Heart left ventricle (tissue), 16 donors: Measurements from ENCODE around the gene LRMDA. TPM values are rescaled to one million over a fixed set of nuclear protein-coding genes. Genes with fewer than 3 reads are reported as not detected.

Experiments used
- ATAC-seq, 4 donors: fragments of 200-7000 bp; cut with Tn5 transposase; one replicate each; pipeline ENCODE4 v1.9.1; 2020 to 2022; ENCODE audit warnings: moderate library complexity in 4 of 4, mild to moderate bottlenecking in 3 of 4, moderate number of reproducible peaks in 1 of 4
- DNase-seq, 5 donors: peaks; one replicate each; pipeline ENCODE4 v3.0.0-alpha.2; 2020
- H3K27ac ChIP-seq, 12 donors: fragments of 200-600 bp; sonication (generic) in 4 of 12; one replicate each; pipeline versions ENCODE4 v1.5.0 to v1.8.0; 2016 to 2022; ENCODE audit warnings: mild to moderate bottlenecking in 2 of 12
- H3K27me3 ChIP-seq, 9 donors: fragments of 200-600 bp; sonication (generic) in 2 of 9; one replicate each; pipeline versions ENCODE4 v1.5.1 to v1.8.0; 2016 to 2022; ENCODE audit warnings: mild to moderate bottlenecking in 3 of 9
- H3K36me3 ChIP-seq, 9 donors: fragments of 200-600 bp; sonication (generic) in 2 of 9; one replicate each; pipeline versions ENCODE4 v1.5.0 to v1.8.0; 2018 to 2022; ENCODE audit warnings: mild to moderate bottlenecking in 2 of 9
- H3K4me1 ChIP-seq, 12 donors: fragments of 200-600 bp; sonication (generic) in 4 of 12; one replicate each; pipeline versions ENCODE4 v1.5.0 to v1.8.0; 2016 to 2022; ENCODE audit warnings: mild to moderate bottlenecking in 3 of 12
- H3K4me3 ChIP-seq, 12 donors: fragments of 200-600 bp; sonication (generic) in 4 of 12; one replicate each; pipeline versions ENCODE4 v1.5.0 to v1.8.0; 2017 to 2022; ENCODE audit warnings: mild to moderate bottlenecking in 9 of 12, moderate library complexity in 4 of 12
- H3K9me3 ChIP-seq, 12 donors: fragments of 200-600 bp; sonication (generic) in 4 of 12; one replicate each; pipeline versions ENCODE4 v1.5.0 to v1.8.0; 2016 to 2022; ENCODE audit warnings: mild to moderate bottlenecking in 1 of 12
- CTCF ChIP-seq, 12 donors: fragments of 200-600 bp; sonication (generic) in 4 of 12; IDR thresholded peaks; one replicate each; pipeline versions ENCODE4 v1.5.0 to v1.8.0; 2018 to 2022; ENCODE audit warnings: antibody characterized with exemption in 12 of 12, mild to moderate bottlenecking in 5 of 12
- POLR2A ChIP-seq, 2 donors: fragments of 450-650 bp; IDR thresholded peaks; one replicate each; pipeline ENCODE4 v1.6.1; 2017; ENCODE audit warnings: antibody characterized with exemption in 2 of 2, mild to moderate bottlenecking in 2 of 2, moderate library complexity in 2 of 2
- WGBS, 4 donors: extraction: QIAGEN DNeasy Blood & Tissue Kit in 2 of 4; methylation state at CpG; one replicate each; pipeline versions ENCODE4 v1.1.5 to v1.1.7; 2013 to 2018; 5-methylcytosine and 5-hydroxymethylcytosine counted together
- intact Hi-C, 10 donors: fragments of 100-400 bp; cut with DNase I; formaldehyde crosslinking; loops; one replicate each; pipeline versions ENCODE4 v1.11.1 to v1.14.2; 2022
- polyA plus RNA-seq, 2 donors: library from polyadenylated mRNA; stranded (reverse); fragments of 200-250 nt; gene quantifications; one replicate each; pipeline ENCODE4 v1.2.3, GENCODE V29; 2013
- total RNA-seq, 9 donors: library from RNA; depleted of rRNA in 2 of 9; stranded (reverse); fragments of >200 nt in 2 of 9; fragmentation: NEBNext Ultra II Directional in 3 of 9; extraction: Animal tissue kit (Norgen Biotek cat#: 25700) in 3 of 9; gene quantifications; one replicate each; pipeline versions ENCODE4 v1.1.0 to v1.2.4, GENCODE V29; 2016 to 2023
- donor health status: ischemic (EF 13 %, LVEDD 7.1; RV severe dilation, severe dysfunction).
- donor health status: healthy with polysubstance abuse.
- donor health status: DM: no; HTN: yes; CAD: no.
- donor health status: DM: no; HTN: no; CAD: no.
- donor health status: ischemic (EF 25% LVEDD 6.9; RV normal size, moderate dysfunction).
- donor health status: ischemic (EF 25% LVEDD 5.7; RV mildly dilated, moderate dysfunction).
- donor health status: healthy.
- donor health status: DM: yes; HTN: yes; CAD: no.
- donor health status: ischemic (EF 35%, LVEDD 5.7; RV mildly dilated, moderate dysfunction).
- donor health status: nonischemic (EF 11% LVEDD 7.7; RV severe dilation, severe dysfunction).
- donor health status: DM: yes; HTN: yes; CAD: no.
- donor health status: PGD.
- donor health status: ischemic (EF 29% LVEDD 5.4; RV normal size, mild dysfunction).
- donor health status: nonischemic (EF 23%, LVEDD 6.1; RV moderate dilation, normal function).

LRMDA gene
- total and polyA plus RNA-seq, 11 donors, result 2.4 to 34.4 (median 14.9) TPM

DNA sequence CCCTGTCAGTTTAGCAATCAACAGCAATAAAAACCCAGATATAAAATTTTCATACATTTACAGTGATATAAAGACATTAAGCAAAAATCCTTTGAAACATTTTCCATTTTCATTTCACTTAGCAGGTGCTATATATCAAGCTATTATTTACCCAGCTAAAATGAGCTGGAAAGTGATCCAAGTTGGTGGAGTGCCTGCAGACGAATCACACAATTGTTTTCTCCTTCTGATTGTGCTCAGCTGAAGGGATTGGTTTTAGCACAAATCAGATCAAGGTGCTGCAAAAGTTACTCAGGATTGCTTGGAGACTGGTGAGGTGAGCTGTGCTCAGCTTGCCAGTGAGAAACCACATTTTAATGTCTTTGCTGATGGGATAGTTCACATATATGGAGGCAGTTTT is 138.1 kb downstream of the LRMDA start:
- 52 to 66% (median 60%) methylated on average over 1 of the region's 1 CpG for WGBS, 4 donors
- TF ChIP-seq POLR2A (IDR thresholded peaks at IDR 0.05), result no peak
- TF ChIP-seq CTCF (IDR thresholded peaks at IDR 0.05), result no peak

DNA sequence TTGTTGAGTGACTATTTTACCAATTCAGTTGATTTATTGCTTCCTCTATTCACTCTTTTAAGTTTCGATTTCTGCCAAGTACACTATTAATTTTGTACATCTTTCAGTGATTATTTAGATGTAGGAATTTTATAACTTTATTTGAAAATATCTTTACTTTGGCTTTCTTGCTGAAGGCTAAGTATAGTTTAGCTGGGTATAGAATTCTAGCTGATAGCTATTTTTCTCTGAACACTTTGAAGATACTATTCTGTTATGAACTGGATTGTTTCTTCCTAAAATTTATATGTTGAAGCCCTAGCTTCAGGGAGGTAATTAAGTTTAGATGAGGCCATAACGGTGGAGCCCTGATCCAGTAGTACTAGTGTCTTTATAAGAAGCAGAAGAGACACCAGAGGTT is 141.1 kb downstream of the LRMDA start:
- intact Hi-C loops, result no loop called here
- no peak for TF ChIP-seq POLR2A (IDR thresholded peaks at IDR 0.05)
- Histone ChIP-seq H3K4me3 (no peak overlapping the region), H3K9me3 (peaks cover 0 to 54% (median 28%) of the 10 kb centered on the region in 12 donors), H3K36me3 (no peaks in the 10 kb centered on the region), H3K27ac (no peak overlapping the region), H3K27me3 (no peaks in the 10 kb centered on the region), H3K4me1 (no peaks in the 10 kb centered on the region)
- DNase-seq, result no peak
- no peak for ATAC-seq
- WGBS, 4 donors, result 95 to 100% (median 96%) methylated on average over 2 of the region's 2 CpGs

More for the DNA sequence above, 138.1 kb downstream of the LRMDA start:
- DNase-seq, result no peak
- peaks cover 0 to 48% (median 27%) of the 10 kb centered on the region in 12 donors for H3K9me3 ChIP-seq
- H3K27ac ChIP-seq, result no peak overlapping the region
- no peaks in the 10 kb centered on the region for H3K36me3 ChIP-seq
- H3K4me3 ChIP-seq, result no peak overlapping the region
- no peaks in the 10 kb centered on the region for H3K4me1 ChIP-seq
- H3K27me3 ChIP-seq, result no peaks in the 10 kb centered on the region
- intact Hi-C loops, result no loop called here
- no peak for ATAC-seq

DNA sequence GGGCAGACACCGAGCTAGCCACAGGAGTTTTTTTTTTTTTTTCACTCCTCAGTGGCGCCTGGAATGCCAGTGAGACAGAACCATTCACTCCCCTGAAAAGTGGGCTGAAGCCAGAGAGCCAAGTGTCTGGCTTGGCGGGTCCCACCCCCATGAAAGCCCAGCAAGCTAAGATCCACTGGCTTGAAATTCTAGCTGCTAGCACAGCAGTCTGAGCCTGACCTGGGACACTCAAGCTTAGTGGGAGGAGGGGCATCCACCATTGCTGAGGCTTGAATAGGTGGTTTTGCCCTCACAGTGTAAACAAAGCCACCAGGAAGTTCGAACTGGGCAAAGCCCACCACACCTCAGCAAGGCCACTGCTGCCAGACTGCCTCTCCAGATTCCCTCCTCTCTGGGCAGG is 144.5 kb downstream of the LRMDA start:
- peaks cover 0 to 58% (median 29%) of the 10 kb centered on the region in 12 donors for H3K9me3 ChIP-seq
- H3K27me3 ChIP-seq, result no peaks in the 10 kb centered on the region
- H3K27ac ChIP-seq, result no peak overlapping the region
- WGBS, 4 donors, result 59 to 75% (median 64%) methylated on average over 4 of the region's 4 CpGs
- intact Hi-C loops, result no loop called here
- H3K4me1 ChIP-seq, result no peaks in the 10 kb centered on the region
- H3K36me3 ChIP-seq, result no peaks in the 10 kb centered on the region
- TF ChIP-seq CTCF (IDR thresholded peaks at IDR 0.05) (no peak), POLR2A (IDR thresholded peaks at IDR 0.05) (no peak)
- DNase-seq, result no peak
- H3K4me3 ChIP-seq, result no peak overlapping the region
- ATAC-seq, result no peak

- TF ChIP-seq POLR2A (IDR thresholded peaks at IDR 0.05), result no peak
- no peak for TF ChIP-seq CTCF (IDR thresholded peaks at IDR 0.05)
- Histone ChIP-seq H3K27ac (no peak overlapping the region), H3K4me1 (no peaks in the 10 kb centered on the region), H3K4me3 (no peak overlapping the region), H3K9me3 (peaks cover 0 to 45% (median 21%) of the 10 kb centered on the region in 12 donors), H3K27me3 (no peaks in the 10 kb centered on the region), H3K36me3 (no peaks in the 10 kb centered on the region)
- intact Hi-C loops, result no loop called here
- DNase-seq (no peak), ATAC-seq (no peak)
- WGBS, 4 donors, result 100% methylated on average over 1 of the region's 1 CpG
These were observed 150.7 kb downstream of the LRMDA start for GRCh38 chr10:75582102-75582501.

GRCh38 chr10:75585294-75585693 is 153.9 kb downstream of the LRMDA start:
- intact Hi-C loops, result no loop called here
- Histone ChIP-seq H3K27me3 (no peaks in the 10 kb centered on the region), H3K36me3 (no peaks in the 10 kb centered on the region), H3K9me3 (peaks cover 0 to 33% (median 17%) of the 10 kb centered on the region in 12 donors), H3K4me1 (peaks cover 0 to 7% (median 0%) of the 10 kb centered on the region in 12 donors), H3K4me3 (no peak overlapping the region), H3K27ac (no peak overlapping the region)
- DNase-seq (no peak), ATAC-seq (no peak)
- 89 to 100% (median 98%) methylated on average over 1 of the region's 1 CpG for WGBS, 4 donors
- TF ChIP-seq POLR2A (IDR thresholded peaks at IDR 0.05), result no peak
- no peak for TF ChIP-seq CTCF (IDR thresholded peaks at IDR 0.05)
